GM19467 (cell line): Measurements from ENCODE around the gene HNRNPA3.
"Not testable (repeated sequence)": the region's sequence is repeated elsewhere in the genome, so short reads cannot be mapped to it uniquely, and the experiment has no call there.

Experiments used
- ATAC-seq: cut with Tn5 transposase; IDR thresholded peaks from one replicate; pipeline ENCODE4 v1.9.1; 2021; ENCODE audit warnings: mild to moderate bottlenecking, moderate library complexity; ENCODE audit not compliant: unreplicated experiment

Gene HNRNPA3

DNA sequence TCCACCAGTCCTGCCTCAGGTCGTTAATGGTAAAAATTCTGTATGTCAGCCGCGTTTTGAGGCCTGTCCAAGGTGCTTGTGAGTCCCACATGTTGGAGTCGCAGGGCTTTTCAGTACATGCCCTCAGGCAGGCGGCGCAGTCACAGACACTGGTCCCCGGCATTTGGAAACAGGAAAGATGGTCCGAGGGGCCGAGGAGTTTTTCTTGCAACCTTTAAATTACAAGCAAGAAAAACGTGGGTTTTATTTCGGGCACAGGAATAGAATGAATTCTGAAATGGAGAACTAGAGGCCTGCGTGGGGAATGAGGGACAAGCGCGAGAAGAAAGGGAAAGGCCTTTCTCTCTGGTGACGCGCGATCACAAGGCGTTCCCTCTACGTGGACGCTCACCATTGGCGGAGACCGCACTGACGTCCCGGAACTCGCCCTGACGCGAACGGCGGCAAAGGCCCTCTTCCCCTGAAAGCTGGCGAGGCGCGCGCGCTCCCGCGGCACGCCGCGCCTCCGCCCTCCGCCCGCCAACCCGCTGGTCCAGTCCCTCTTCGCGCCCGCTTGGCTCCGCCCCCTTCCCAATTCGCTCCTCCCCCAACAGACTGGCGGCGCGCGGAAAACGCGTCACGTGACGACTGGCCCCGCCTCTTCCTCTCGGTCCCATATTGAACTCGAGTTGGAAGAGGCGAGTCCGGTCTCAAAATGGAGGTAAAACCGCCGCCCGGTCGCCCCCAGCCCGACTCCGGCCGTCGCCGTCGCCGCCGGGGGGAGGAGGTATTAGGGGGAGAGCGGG lies at the start of gene HNRNPA3:
Gene HNRNPA3, plus strand, starts transcription at position 689 of the 785 bp plus-strand sequence. Its CDS starts 6 bp downstream, at position 695.
- ATAC-seq: peak; percentile 86

DNA sequence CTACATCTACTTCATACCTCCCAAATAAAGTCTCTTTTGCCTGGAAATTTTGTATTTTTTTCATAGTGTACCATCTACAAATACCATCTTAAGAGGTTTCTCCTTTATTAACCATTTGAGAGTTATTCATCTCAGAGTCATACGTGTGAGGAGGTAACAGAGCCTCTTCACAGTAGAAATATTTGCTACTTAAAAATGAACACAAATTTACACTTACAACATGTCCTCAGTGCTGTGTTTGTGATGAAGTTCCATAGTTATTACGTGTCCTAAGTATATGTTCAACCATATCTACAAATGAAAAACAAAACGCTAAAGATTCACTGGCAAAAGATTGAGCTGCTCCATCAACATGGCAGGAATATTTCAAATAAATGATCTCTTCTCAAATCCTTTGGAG lies 48.5 kb upstream of the HNRNPA3 start:
- no peak for ATAC-seq

GRCh38 chr2:177164584-177165052 lies 48.0 kb upstream of the HNRNPA3 start:
- peak; percentile 45 for ATAC-seq

DNA sequence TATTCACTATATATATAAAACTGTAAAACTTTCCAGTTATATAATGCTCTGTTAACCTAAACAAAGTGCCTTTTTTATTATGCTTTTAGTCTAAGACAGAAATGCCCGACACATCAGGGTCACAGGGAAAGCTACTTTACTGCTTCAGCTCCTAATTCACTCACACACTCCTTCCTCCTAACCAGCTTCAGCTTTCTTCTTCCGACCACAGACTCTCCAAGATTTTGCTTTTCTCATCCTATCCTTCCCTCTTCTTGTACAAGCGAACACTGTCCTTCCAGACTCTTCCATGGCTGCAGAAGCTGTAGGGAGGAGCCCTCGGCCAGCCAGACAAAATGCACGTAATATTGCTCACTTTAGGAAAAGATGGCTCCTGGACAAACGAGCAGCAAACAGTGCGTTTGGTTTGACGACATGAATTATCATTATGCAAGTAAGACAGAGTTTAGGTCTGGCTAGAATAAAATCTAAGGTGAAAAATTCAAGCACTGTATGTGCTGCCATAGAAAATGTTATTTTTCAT lies 47.5 kb upstream of the HNRNPA3 start:
- no peak for ATAC-seq

- ATAC-seq: peak; percentile 50
Measured at GRCh38 chr2:177165721-177166711, 46.6 kb upstream of the HNRNPA3 start.

DNA sequence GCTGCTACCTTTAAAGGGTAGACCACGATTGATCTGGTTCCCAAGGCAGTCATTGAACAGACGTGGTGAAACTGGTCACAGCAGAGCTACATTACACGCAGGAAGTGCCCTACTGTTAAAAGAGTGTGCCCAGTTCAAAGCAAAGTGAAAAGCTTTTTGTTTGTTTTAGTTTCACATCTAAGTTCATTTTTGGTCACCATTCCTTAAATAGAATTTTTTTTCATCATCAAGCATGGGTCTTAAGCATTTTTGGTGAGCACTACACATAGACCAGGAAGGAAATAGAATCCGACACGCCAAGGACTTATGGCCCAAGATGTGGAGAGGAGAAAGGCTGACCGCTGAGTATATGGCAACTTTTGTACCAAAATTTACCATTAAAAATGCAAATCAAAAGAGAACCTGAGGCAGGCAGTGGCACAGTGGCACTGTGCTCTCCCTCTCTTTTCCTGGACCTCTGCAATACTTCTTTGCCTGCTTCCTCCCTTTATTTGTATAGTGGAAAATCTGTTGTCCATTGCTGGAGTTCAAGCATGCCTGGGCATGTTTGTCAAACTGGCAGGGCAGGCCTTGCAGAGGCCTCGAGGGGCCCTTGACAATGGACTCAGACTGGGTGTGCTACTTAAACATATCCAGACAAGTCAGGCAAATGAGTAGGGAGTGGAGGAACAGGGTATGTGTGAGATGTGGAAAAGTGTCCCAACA lies 42.6 kb upstream of the HNRNPA3 start:
- peak; percentile 65 for ATAC-seq

GRCh38 chr2:177171418-177171865 lies 41.2 kb upstream of the HNRNPA3 start:
- no peak for ATAC-seq

- no peak for ATAC-seq
Measured at GRCh38 chr2:177172034-177172880, 40.3 kb upstream of the HNRNPA3 start.

GRCh38 chr2:177174486-177174885 lies 38.1 kb upstream of the HNRNPA3 start:
- ATAC-seq: no peak

- no peak for ATAC-seq
Measured at GRCh38 chr2:177175917-177176668, 36.5 kb upstream of the HNRNPA3 start.

GRCh38 chr2:177178797-177179196 lies 33.8 kb upstream of the HNRNPA3 start:
- no peak for ATAC-seq

DNA sequence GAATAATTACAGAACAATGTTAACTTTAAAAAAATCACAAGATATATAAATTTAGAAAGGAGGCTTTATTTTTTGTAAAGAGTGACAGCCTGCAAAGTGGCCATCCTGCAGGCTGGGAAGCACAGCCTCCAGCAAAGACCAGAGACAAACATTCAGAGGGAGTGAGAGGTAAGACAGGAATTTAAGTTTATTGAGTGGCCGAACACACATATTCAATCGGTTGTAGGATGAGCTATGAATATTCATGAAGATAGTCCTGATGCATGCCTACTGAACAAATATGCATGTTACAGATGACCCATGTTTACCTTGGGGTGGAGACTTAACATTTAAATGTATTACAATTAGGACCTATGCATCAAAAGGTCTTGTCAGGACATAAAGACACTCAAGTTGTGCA lies 33.4 kb upstream of the HNRNPA3 start:
- ATAC-seq: no peak

- ATAC-seq: not testable (repeated sequence)
Measured at GRCh38 chr2:177179671-177180070, 32.9 kb upstream of the HNRNPA3 start.

DNA sequence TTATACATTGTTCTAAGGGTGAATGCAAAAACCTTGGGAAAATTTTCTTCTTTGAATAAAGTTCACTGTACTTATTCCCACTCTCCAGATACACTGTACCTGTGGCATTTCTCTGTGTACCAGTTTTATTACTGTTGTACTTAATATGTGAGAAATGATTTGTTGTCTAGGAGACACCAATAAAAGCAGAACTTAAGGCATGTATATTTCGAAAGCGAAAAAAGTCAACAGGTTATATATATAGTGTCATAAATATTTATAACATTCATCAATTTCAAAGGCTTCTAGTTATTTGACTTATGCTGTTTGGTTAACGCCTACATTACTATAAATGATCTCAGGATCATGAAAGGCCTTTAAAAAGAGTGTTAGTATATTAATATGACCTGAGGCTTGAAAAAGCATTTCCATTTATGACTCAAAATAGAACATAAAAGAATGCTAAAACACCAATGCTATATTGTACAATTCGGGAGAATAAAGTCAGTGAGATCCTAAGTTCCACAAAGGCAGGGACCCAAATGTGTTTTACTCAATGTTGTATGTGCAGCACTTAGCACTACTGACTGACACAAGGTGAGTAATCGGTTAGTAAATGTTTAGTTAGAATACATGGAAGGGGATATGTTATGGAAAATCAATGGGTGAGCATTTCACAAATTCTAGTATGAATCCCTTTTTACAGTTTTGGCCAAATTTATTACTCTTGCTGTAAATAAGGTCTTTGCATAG lies 32.2 kb upstream of the HNRNPA3 start:
- ATAC-seq: no peak

DNA sequence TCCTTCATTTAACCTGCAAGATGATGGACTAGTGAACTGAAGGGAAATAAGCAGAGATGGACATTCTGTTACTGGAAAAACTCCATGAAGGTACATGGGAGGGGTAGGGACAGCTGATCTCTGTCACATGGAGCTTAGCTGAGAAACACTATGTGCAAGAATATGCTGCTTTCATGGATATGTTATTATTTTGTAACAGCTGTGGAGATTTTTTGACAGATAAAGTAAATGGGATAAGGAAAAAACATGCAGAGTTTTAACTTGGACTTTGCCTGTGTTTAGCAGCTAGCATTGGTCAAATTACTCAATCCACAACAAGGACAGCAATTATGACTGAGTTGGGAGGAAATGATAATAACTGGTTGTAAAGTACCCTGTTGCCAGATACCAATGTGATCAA lies 28.7 kb upstream of the HNRNPA3 start:
- ATAC-seq: no peak

- ATAC-seq: no peak
Measured at GRCh38 chr2:177184606-177185005, 28.0 kb upstream of the HNRNPA3 start.

GRCh38 chr2:177186038-177186437 lies 26.6 kb upstream of the HNRNPA3 start:
- not testable (repeated sequence) for ATAC-seq

DNA sequence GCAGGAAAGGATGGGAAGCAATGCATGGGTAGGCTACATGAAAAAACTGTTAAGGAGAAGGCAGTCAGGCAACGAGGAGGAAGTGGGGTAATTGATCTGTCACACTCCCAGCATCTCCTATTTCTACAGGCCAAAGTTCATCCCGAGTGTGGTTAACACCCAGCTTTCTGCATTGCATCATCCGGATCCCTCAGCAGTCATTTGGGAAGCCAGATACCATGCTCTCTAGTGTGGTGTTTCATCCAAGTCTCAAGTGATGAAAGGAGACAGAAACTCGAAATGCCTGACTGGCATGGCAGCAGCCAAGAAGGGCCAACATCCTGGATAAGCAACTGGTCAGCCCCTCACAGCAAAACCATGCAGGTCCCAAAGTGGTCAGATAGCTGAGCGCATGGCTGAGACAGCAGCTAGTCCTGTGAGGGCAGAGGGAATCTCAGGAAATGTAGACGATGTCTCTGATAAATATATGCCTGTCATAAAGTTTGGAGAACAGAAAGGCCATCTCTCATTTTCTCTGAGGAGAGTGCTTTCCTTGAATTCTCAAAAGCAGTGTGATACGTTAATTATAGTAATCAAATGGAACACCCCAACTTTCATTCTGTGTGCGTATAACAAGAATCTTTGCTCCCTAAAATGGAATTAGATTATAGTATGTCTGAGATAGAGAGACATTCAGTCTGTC lies 24.8 kb upstream of the HNRNPA3 start:
- ATAC-seq: no peak
